SU-DHL-6 (cell line): Measurements from ENCODE around the gene FAM131B.

Experiments
- H2AFZ ChIP-seq: fragments of 200-600 bp; sonication (generic); 2 replicates; pipeline ENCODE4 v1.6.1; 2014; ENCODE audit warnings: low read depth, mild to moderate bottlenecking, moderate library complexity, mixed read lengths, antibody characterized with exemption, low read length; ENCODE audit not compliant: severe bottlenecking
- H3F3A ChIP-seq: fragments of 200-600 bp; shearing (Covaris generic); 2 replicates; pipeline ENCODE4 v1.6.0; 2016; ENCODE audit warnings: antibody characterized with exemption, mild to moderate bottlenecking; ENCODE audit not compliant: insufficient read depth
- H3K27ac ChIP-seq: fragments of 200-600 bp; sonication (generic); 2 replicates; pipeline ENCODE4 v1.5.1; 2016; ENCODE audit warnings: low read depth, mild to moderate bottlenecking, low read length, moderate library complexity, mixed read lengths
- H3K27me3 ChIP-seq: fragments of 200-600 bp; sonication (generic), shearing (Covaris generic); 2 replicates; pipeline ENCODE4 v1.6.0; 2014; ENCODE audit warnings: mild to moderate bottlenecking, low read length
- H3K36me3 ChIP-seq: fragments of 200-600 bp; sonication (generic); 2 replicates; pipeline ENCODE4 v1.6.1; 2014; ENCODE audit warnings: mild to moderate bottlenecking, low read length, mixed read lengths
- H3K4me2 ChIP-seq: fragments of 300-600, 200-600 bp; shearing (Covaris generic), sonication (generic); 2 replicates; pipeline ENCODE4 v1.6.0; 2014; ENCODE audit warnings: low read length, low read depth, mild to moderate bottlenecking; ENCODE audit not compliant: poor library complexity, severe bottlenecking
- H3K4me3 ChIP-seq: fragments of 200-600 bp; sonication (generic); 2 replicates; pipeline ENCODE4 v1.5.1; 2014; ENCODE audit warnings: antibody characterized with exemption, low read length, mild to moderate bottlenecking, mixed read lengths; ENCODE audit not compliant: insufficient read depth, poor library complexity, severe bottlenecking
- H3K79me2 ChIP-seq: fragments of 200-600 bp; sonication (generic); 2 replicates; pipeline ENCODE4 v1.6.1; 2014; ENCODE audit warnings: mild to moderate bottlenecking, low read length, moderate library complexity; ENCODE audit not compliant: insufficient read depth
- H3K9ac ChIP-seq: fragments of 200-600 bp; sonication (generic); 2 replicates; pipeline ENCODE4 v1.7.0; 2014; ENCODE audit warnings: mild to moderate bottlenecking, low read length
- H3K9me2 ChIP-seq: fragments of 200-600 bp; sonication (generic); replicated peaks from 2 replicates; pipeline ENCODE4 v1.6.1; 2014; ENCODE audit warnings: low read length; ENCODE audit not compliant: insufficient read depth
- H3K9me3 ChIP-seq: fragments of 200-600 bp; sonication (generic); 2 replicates; pipeline ENCODE4 v1.6.1; 2014; ENCODE audit warnings: low read length, mixed read lengths; ENCODE audit not compliant: insufficient read depth
- H4K20me1 ChIP-seq: fragments of 200-600 bp; sonication (generic); 2 replicates; pipeline ENCODE4 v1.6.1; 2014; ENCODE audit warnings: low read depth, mild to moderate bottlenecking, antibody characterized with exemption, low read length, moderate library complexity, mixed read lengths
- CTCF ChIP-seq: fragments of 200-600 bp; sonication (generic); IDR thresholded peaks from one replicate; pipeline ENCODE4 v1.5.1; 2017; ENCODE audit warnings: antibody characterized with exemption, mild to moderate bottlenecking, low read length, moderate library complexity; ENCODE audit not compliant: insufficient read depth, poor library complexity, severe bottlenecking
- EZH2phosphoT487 ChIP-seq: fragments of 200-600 bp; sonication (generic), shearing (Covaris generic); conservative IDR thresholded peaks from 2 replicates; pipeline ENCODE4 v1.6.1; 2018; ENCODE audit warnings: mild to moderate bottlenecking, antibody characterized with exemption, low read length, moderate library complexity, mixed read lengths

Gene FAM131B

GRCh38 chr7:143325240-143325639, 37.3 kb downstream of the FAM131B start:
- no peak overlapping the region for H3K4me2 ChIP-seq
- H3K27me3 ChIP-seq: no peaks in the 10 kb centered on the region
- no peaks in the 10 kb centered on the region for H3F3A ChIP-seq
- no peak overlapping the region for H3K27ac ChIP-seq
- no peaks in the 10 kb centered on the region for H3K9me3 ChIP-seq
- H3K36me3 ChIP-seq: no peaks in the 10 kb centered on the region
- TF ChIP-seq CTCF (no peak), EZH2phosphoT487 (no peak)
- H3K9ac ChIP-seq: no peak overlapping the region
- H4K20me1 ChIP-seq: no peaks in the 10 kb centered on the region
- no peaks in the 10 kb centered on the region for H3K79me2 ChIP-seq
- no peak overlapping the region for H3K4me3 ChIP-seq
- no peak overlapping the region for H2AFZ ChIP-seq
- H3K9me2 ChIP-seq: no peaks in the 10 kb centered on the region

GRCh38 chr7:143323653-143324052, 38.9 kb downstream of the FAM131B start:
- Histone ChIP-seq H4K20me1 (no peaks in the 10 kb centered on the region), H2AFZ (no peak overlapping the region), H3K4me2 (no peak overlapping the region), H3K9ac (no peak overlapping the region), H3K36me3 (no peaks in the 10 kb centered on the region), H3K9me3 (no peaks in the 10 kb centered on the region), H3F3A (no peaks in the 10 kb centered on the region), H3K9me2 (no peaks in the 10 kb centered on the region), H3K27me3 (no peaks in the 10 kb centered on the region), H3K4me3 (no peak overlapping the region), H3K27ac (no peak overlapping the region), H3K79me2 (no peaks in the 10 kb centered on the region)
- TF ChIP-seq CTCF (no peak), EZH2phosphoT487 (no peak)

GRCh38 chr7:143322760-143323633, 39.5 kb downstream of the FAM131B start:
- Histone ChIP-seq H3K9me2 (no peaks in the 10 kb centered on the region), H3K79me2 (no peaks in the 10 kb centered on the region), H2AFZ (no peak overlapping the region), H4K20me1 (no peaks in the 10 kb centered on the region), H3K4me3 (no peak overlapping the region), H3K9me3 (no peaks in the 10 kb centered on the region), H3K27ac (no peak overlapping the region), H3K27me3 (no peaks in the 10 kb centered on the region), H3F3A (no peaks in the 10 kb centered on the region), H3K36me3 (no peaks in the 10 kb centered on the region), H3K4me2 (no peak overlapping the region), H3K9ac (no peak overlapping the region)
- no peak for TF ChIP-seq EZH2phosphoT487
- no peak for TF ChIP-seq CTCF
